SK-N-SH treated with all-trans-retinoic acid at 6 μM for 48 hours (cell line): ENCODE data around the gene CCL4.

Experiments
- ATAC-seq: fragments of 200-7000 bp; cut with Tn5 transposase; 3 replicates; pipeline ENCODE4 v1.9.1; 2020; ENCODE audit warnings: mild to moderate bottlenecking, moderate library complexity
- BACH2 ChIP-seq: fragments of 250-450 bp; sonication (Bioruptor Pico); IDR thresholded peaks from 2 replicates; pipeline ENCODE4 v1.9.0; 2021; ENCODE audit warnings: mild to moderate bottlenecking, borderline replicate concordance
- CSDC2 ChIP-seq: fragments of 250-450 bp; sonication (Bioruptor Pico); IDR thresholded peaks from 2 replicates; pipeline ENCODE4 v1.5.0; 2020; ENCODE audit warnings: mild to moderate bottlenecking, moderate library complexity
- ESRRG ChIP-seq: fragments of 250-450 bp; sonication (Bioruptor Pico); IDR thresholded peaks from 2 replicates; pipeline ENCODE4 v1.6.1; 2021; ENCODE audit warnings: mild to moderate bottlenecking
- GLIS3 ChIP-seq: fragments of 250-450 bp; sonication (Bioruptor Pico); IDR thresholded peaks from 2 replicates; pipeline ENCODE4 v1.5.0; 2020; ENCODE audit warnings: mild to moderate bottlenecking, moderate library complexity
- ISL1 ChIP-seq: fragments of 250-450 bp; sonication (Bioruptor Pico); IDR thresholded peaks from 2 replicates; pipeline ENCODE4 v2.1.2; 2022; ENCODE audit warnings: mild to moderate bottlenecking, moderate library complexity
- OSR1 ChIP-seq: fragments of 250-450 bp; sonication (Bioruptor Pico); IDR thresholded peaks from 2 replicates; pipeline ENCODE4 v1.8.0; 2022; ENCODE audit warnings: moderate library complexity, mild to moderate bottlenecking, inconsistent platforms
- PPARA ChIP-seq: fragments of 250-450 bp; sonication (Bioruptor Pico); IDR thresholded peaks from 2 replicates; pipeline ENCODE4 v1.5.0; 2020; ENCODE audit warnings: mild to moderate bottlenecking, borderline replicate concordance
- RARB ChIP-seq: fragments of 250-450 bp; sonication (Bioruptor Pico); IDR thresholded peaks from 2 replicates; pipeline ENCODE4 v1.8.0; 2021; ENCODE audit warnings: mild to moderate bottlenecking, moderate library complexity
- SNAI2 ChIP-seq: fragments of 250-450 bp; sonication (Bioruptor Pico); IDR thresholded peaks from 2 replicates; pipeline ENCODE4 v1.5.0; 2020; ENCODE audit warnings: mild to moderate bottlenecking, moderate library complexity
- TCF4 ChIP-seq: fragments of 250-450 bp; sonication (Bioruptor Pico); IDR thresholded peaks from 2 replicates; pipeline ENCODE4 v1.8.0; 2021; ENCODE audit warnings: mild to moderate bottlenecking, moderate library complexity, borderline replicate concordance
- ZC3H10 ChIP-seq: fragments of 250-450 bp; sonication (Bioruptor Pico); IDR thresholded peaks from 2 replicates; pipeline ENCODE4 v1.5.1; 2021; ENCODE audit warnings: mild to moderate bottlenecking, moderate library complexity
- ZFP3 ChIP-seq: fragments of 250-450 bp; sonication (Bioruptor Pico); IDR thresholded peaks from 2 replicates; pipeline ENCODE4 v1.5.0; 2020; ENCODE audit warnings: mild to moderate bottlenecking, moderate library complexity
- ZFP30 ChIP-seq: fragments of 450-650 bp; formaldehyde crosslinking; IDR thresholded peaks from 2 replicates; pipeline ENCODE4 v1.5.0; 2022; ENCODE audit warnings: mild to moderate bottlenecking, moderate library complexity
- ZNF565 ChIP-seq: fragments of 450-650 bp; formaldehyde crosslinking; conservative IDR thresholded peaks from 2 replicates; pipeline ENCODE4 v1.5.0; 2020; ENCODE audit warnings: low read depth, mild to moderate bottlenecking, moderate library complexity
- ZNF70 ChIP-seq: fragments of 450-650 bp; formaldehyde crosslinking; IDR thresholded peaks from 2 replicates; pipeline ENCODE4 v1.5.0; 2020; ENCODE audit warnings: mild to moderate bottlenecking, moderate library complexity
- ZNF8 ChIP-seq: fragments of 450-650 bp; formaldehyde crosslinking; IDR thresholded peaks from 2 replicates; pipeline ENCODE4 v1.5.0; 2020; ENCODE audit warnings: mild to moderate bottlenecking, moderate library complexity
- TF ChIP-seq, protein P1 (sequence below): fragments of 250-450 bp; sonication (Bioruptor Pico); IDR thresholded peaks from 2 replicates; pipeline ENCODE4 v1.5.1; 2020; ENCODE audit warnings: low read depth, mild to moderate bottlenecking, moderate library complexity
- TF ChIP-seq, protein P2 (sequence below): fragments of 250-450 bp; sonication (Bioruptor Pico); IDR thresholded peaks from 2 replicates; pipeline ENCODE4 v1.8.0; 2021; ENCODE audit warnings: low read depth, mild to moderate bottlenecking, moderate library complexity, borderline replicate concordance
- TF ChIP-seq, protein P3 (sequence below): fragments of 250-450 bp; sonication (Bioruptor Pico); IDR thresholded peaks from 2 replicates; pipeline ENCODE4 v1.5.1; 2021; ENCODE audit warnings: mild to moderate bottlenecking, moderate library complexity
- TF ChIP-seq, protein P4 (sequence below): fragments of 250-450 bp; sonication (Bioruptor Pico); IDR thresholded peaks from 2 replicates; pipeline ENCODE4 v1.8.0; 2020; ENCODE audit warnings: mild to moderate bottlenecking, moderate library complexity, borderline replicate concordance

Gene CCL4

DNA sequence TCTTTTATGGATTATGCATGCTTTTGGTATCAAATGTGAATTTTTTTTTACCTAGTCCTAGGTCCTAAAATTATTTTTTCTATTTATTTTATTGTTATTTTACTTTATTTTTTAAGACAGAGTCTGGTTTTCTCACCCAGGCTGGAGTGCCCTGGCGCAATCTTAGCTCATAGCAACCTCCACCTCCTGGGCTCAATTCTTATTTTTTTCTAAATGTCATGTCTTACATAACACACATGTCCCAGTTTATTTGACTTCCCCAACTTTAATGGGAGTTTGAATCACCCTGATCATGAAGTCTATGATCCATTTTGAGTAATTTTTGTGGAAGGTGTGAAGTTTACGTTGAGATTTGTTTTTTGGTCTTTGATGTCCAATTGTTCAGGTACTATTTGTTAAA is 42.8 kb upstream of the CCL4 start:
- TF ChIP-seq GLIS3 (CRISPR knock-in tag), result no peak
- TF ChIP-seq, protein P1, sequence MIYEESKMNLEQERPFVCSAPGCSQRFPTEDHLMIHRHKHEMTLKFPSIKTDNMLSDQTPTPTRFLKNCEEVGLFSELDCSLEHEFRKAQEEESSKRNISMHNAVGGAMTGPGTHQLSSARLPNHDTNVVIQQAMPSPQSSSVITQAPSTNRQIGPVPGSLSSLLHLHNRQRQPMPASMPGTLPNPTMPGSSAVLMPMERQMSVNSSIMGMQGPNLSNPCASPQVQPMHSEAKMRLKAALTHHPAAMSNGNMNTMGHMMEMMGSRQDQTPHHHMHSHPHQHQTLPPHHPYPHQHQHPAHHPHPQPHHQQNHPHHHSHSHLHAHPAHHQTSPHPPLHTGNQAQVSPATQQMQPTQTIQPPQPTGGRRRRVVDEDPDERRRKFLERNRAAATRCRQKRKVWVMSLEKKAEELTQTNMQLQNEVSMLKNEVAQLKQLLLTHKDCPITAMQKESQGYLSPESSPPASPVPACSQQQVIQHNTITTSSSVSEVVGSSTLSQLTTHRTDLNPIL, result no peak
- no peak for ATAC-seq

DNA sequence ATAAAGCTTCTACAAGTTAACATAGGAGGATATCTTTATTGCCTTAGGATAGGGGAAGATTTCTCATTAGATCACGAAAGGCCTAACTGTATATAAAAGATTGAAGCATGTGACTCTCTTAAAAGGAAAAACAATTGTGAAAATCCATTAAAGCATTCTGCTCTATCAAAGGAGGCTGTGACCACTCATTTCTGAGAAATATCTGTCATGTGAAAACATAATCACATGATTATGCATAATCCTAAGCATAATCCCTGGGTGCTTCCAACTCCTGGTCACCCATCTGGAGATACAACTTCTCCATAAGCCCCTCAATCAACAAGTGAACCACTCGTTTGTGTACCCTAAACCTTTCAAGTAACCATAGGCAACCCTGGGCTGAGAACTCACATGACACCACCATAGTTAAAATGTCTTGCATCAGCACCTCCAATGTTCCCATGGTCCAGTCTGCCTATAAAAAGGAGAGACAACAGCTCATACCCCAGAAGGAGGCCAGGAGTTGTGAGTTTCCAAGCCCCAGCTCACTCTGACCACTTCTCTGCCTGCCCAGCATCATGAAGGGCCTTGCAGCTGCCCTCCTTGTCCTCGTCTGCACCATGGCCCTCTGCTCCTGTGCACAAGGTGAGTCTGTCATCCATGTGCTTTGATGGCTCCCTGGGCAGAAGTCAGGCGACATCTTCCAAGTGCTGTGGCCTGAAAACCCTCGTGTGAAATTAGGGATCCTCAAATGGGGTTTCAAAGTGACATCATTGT is 39.7 kb upstream of the CCL4 start, which contains the start of gene CCL18:
TSS of gene CCL18 (plus strand) at position 487 of the 756 bp plus-strand sequence. CDS start at position 558, 71 bp downstream.
- TF ChIP-seq, protein P2, sequence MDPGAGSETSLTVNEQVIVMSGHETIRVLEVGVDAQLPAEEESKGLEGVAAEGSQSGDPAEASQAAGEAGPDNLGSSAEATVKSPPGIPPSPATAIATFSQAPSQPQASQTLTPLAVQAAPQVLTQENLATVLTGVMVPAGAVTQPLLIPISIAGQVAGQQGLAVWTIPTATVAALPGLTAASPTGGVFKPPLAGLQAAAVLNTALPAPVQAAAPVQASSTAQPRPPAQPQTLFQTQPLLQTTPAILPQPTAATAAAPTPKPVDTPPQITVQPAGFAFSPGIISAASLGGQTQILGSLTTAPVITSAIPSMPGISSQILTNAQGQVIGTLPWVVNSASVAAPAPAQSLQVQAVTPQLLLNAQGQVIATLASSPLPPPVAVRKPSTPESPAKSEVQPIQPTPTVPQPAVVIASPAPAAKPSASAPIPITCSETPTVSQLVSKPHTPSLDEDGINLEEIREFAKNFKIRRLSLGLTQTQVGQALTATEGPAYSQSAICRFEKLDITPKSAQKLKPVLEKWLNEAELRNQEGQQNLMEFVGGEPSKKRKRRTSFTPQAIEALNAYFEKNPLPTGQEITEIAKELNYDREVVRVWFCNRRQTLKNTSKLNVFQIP (CRISPR knock-in tag), result no peak
- TF ChIP-seq ZFP3 (CRISPR knock-in tag) (no peak), CSDC2 (no peak), GLIS3 (CRISPR knock-in tag) (no peak), ZNF8 (CRISPR knock-in tag) (no peak), PPARA (CRISPR knock-in tag) (no peak), SNAI2 (CRISPR knock-in tag) (no peak), ESRRG (CRISPR knock-in tag) (no peak), RARB (no peak), TCF4 (CRISPR knock-in tag) (no peak), ZC3H10 (CRISPR knock-in tag) (no peak), ZNF70 (CRISPR knock-in tag) (no peak), ZNF565 (no peak)
- TF ChIP-seq, protein P1, result no peak
- TF ChIP-seq, protein P3, sequence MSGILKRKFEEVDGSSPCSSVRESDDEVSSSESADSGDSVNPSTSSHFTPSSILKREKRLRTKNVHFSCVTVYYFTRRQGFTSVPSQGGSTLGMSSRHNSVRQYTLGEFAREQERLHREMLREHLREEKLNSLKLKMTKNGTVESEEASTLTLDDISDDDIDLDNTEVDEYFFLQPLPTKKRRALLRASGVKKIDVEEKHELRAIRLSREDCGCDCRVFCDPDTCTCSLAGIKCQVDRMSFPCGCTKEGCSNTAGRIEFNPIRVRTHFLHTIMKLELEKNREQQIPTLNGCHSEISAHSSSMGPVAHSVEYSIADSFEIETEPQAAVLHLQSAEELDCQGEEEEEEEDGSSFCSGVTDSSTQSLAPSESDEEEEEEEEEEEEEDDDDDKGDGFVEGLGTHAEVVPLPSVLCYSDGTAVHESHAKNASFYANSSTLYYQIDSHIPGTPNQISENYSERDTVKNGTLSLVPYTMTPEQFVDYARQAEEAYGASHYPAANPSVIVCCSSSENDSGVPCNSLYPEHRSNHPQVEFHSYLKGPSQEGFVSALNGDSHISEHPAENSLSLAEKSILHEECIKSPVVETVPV (CRISPR knock-in tag), result no peak
- no peak for ATAC-seq

DNA sequence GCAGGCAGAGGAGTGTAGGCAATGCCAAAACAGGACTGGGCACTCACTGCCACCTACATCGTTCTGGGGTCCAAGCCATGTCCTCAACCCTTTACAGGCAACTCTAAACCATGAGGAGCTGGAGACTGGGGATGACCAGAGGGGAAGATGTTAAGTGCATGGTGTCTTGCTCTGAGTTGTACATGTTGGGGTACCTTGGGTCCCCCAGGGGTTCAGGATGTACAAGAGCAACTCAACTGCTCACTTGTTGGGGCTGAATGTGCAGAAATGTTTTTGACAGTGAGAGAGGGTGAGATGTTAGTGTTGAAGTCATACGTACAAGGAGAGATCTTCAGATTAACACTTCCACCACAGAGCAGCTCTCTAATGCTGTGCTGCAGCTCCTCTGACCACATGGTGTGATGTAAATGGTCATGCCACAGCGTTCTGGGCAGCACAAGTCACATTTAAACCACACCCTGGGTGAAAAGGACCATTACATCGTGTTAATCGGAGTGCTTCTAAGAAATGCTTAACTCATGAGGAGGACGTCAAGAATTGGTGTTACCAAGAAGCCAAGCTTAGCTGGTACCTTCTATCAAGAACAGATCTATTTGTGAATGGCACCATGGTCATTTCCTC is 37.2 kb upstream of the CCL4 start:
- ATAC-seq, result no peak
- TF ChIP-seq PPARA (CRISPR knock-in tag) (no peak), SNAI2 (CRISPR knock-in tag) (no peak), CSDC2 (no peak), BACH2 (CRISPR knock-in tag) (no peak), ZFP30 (no peak)
- TF ChIP-seq, all 23 proteins: peak for 0

DNA sequence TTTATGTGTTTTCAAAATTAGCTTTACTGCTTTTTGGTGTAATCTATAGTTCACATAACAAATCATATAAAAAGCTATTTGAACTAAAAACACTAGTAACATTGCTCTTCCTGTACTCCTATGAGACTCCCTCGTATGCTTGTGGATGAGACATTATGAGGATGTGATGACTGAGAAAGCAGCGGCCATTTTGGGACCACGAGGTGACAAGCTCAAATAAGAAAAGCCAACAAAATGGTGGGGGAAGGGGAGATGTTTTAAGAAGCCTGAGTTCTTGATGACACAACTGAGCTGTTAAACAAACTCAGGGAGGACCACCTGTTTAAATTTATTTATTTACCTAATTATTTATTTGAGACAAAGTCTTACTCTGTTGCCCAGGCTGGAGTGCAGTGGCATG is 35.1 kb upstream of the CCL4 start:
- ATAC-seq, result no peak
- TF ChIP-seq RARB, result no peak
- TF ChIP-seq ISL1 (CRISPR knock-in tag), result no peak
- TF ChIP-seq, all 23 proteins: peak for 0

DNA sequence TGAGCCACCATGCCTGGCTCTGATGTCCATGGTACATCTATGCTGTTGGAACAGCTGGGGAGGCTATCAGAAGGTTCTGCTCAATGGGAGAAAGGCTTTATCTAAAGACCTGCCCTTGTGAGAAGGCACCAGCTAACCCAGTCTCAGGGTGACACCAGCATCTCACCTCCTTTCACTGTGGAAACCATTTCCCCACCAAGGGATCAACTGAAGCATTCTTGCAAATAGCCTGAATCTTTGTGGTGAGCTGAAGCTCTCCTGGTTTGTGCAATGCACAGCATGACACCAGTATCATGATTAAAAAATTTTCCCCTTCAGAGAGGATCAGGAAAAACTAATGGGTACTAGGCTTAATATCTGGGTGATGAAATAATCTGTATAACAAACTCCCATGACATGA is 34.5 kb upstream of the CCL4 start:
- TF ChIP-seq ZFP30 (no peak), ISL1 (CRISPR knock-in tag) (no peak), GLIS3 (CRISPR knock-in tag) (no peak), PPARA (CRISPR knock-in tag) (no peak), OSR1 (CRISPR knock-in tag) (no peak)
- TF ChIP-seq, protein P3 (CRISPR knock-in tag), result no peak
- TF ChIP-seq, protein P4, sequence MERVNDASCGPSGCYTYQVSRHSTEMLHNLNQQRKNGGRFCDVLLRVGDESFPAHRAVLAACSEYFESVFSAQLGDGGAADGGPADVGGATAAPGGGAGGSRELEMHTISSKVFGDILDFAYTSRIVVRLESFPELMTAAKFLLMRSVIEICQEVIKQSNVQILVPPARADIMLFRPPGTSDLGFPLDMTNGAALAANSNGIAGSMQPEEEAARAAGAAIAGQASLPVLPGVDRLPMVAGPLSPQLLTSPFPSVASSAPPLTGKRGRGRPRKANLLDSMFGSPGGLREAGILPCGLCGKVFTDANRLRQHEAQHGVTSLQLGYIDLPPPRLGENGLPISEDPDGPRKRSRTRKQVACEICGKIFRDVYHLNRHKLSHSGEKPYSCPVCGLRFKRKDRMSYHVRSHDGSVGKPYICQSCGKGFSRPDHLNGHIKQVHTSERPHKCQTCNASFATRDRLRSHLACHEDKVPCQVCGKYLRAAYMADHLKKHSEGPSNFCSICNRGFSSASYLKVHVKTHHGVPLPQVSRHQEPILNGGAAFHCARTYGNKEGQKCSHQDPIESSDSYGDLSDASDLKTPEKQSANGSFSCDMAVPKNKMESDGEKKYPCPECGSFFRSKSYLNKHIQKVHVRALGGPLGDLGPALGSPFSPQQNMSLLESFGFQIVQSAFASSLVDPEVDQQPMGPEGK, result no peak
- ATAC-seq, result no peak
